Activated effector memory CD4-positive, alpha-beta T cell treated with anti-CD3 and anti-CD28 coated beads, Interleukin-2, amount 50 U/mL, for 16 hours (primary cell): ENCODE results near the gene RPTOR.

Source experiments
- DNase-seq: peaks from one replicate; pipeline ENCODE4 v3.0.0-alpha.2; 2020

The RPTOR gene

GRCh38 chr17:80671039-80671824 is 126.6 kb downstream of the RPTOR start:
- no peak for DNase-seq

- no peak for DNase-seq
Measured at GRCh38 chr17:80671825-80672110, 127.1 kb downstream of the RPTOR start.

- no peak for DNase-seq
Measured at GRCh38 chr17:80673152-80673920, 128.7 kb downstream of the RPTOR start.

GRCh38 chr17:80675438-80676095 is 130.9 kb downstream of the RPTOR start:
- DNase-seq = no peak

- DNase-seq = no peak
Measured at GRCh38 chr17:80676096-80676466, 131.4 kb downstream of the RPTOR start.

GRCh38 chr17:80676564-80676963 is 131.9 kb downstream of the RPTOR start:
- no peak for DNase-seq

- no peak for DNase-seq
Measured at GRCh38 chr17:80677214-80677756, 132.6 kb downstream of the RPTOR start.

GRCh38 chr17:80679816-80680215 is 135.2 kb downstream of the RPTOR start:
- no peak for DNase-seq

- no peak for DNase-seq
Measured at GRCh38 chr17:80681215-80681614, 136.6 kb downstream of the RPTOR start.

- DNase-seq = no peak
Measured at GRCh38 chr17:80682372-80682771, 137.7 kb downstream of the RPTOR start.

GRCh38 chr17:80683625-80684104 is 139.0 kb downstream of the RPTOR start:
- no peak for DNase-seq

- no peak for DNase-seq
Measured at GRCh38 chr17:80687839-80688238, 143.2 kb downstream of the RPTOR start.

GRCh38 chr17:80689129-80689619 is 144.5 kb downstream of the RPTOR start:
- DNase-seq = no peak

- no peak for DNase-seq
Measured at GRCh38 chr17:80691784-80692183, 147.1 kb downstream of the RPTOR start.

- no peak for DNase-seq
Measured at GRCh38 chr17:80692931-80693467, 148.4 kb downstream of the RPTOR start.

GRCh38 chr17:80693511-80693910 is 148.9 kb downstream of the RPTOR start:
- DNase-seq = no peak

GRCh38 chr17:80694085-80694991 is 149.7 kb downstream of the RPTOR start:
- DNase-seq = no peak

- no peak for DNase-seq
Measured at GRCh38 chr17:80694992-80695912, 150.6 kb downstream of the RPTOR start.

- no peak for DNase-seq
Measured at GRCh38 chr17:80695979-80696378, 151.3 kb downstream of the RPTOR start.

GRCh38 chr17:80696456-80696855 is 151.8 kb downstream of the RPTOR start:
- DNase-seq = no peak

- DNase-seq = no peak
Measured at GRCh38 chr17:80696964-80697363, 152.3 kb downstream of the RPTOR start.
